Mesenchymal stem cell (in vitro differentiated cells and primary cell): ENCODE results near the gene FMNL3.
"Not testable (repeated sequence)": the region's sequence is repeated elsewhere in the genome, so short reads cannot be mapped to it uniquely, and the experiment has no call there.

Experiments
- DNase-seq: peaks from one replicate; pipeline ENCODE4 v3.0.0-alpha.2; 2013
- H2AFZ ChIP-seq: one replicate; pipeline ENCODE4 v1.6.1; 2013; ENCODE audit warnings: low read depth, mild to moderate bottlenecking, control low read depth, inconsistent platforms, low read length, moderate library complexity
- H2AK5ac ChIP-seq: 2 replicates; pipeline ENCODE4 v1.6.1; 2013; ENCODE audit warnings: low read length, moderate library complexity, mild to moderate bottlenecking, inconsistent platforms; ENCODE audit not compliant: severe bottlenecking
- H2BK120ac ChIP-seq: one replicate; pipeline ENCODE4 v1.6.1; 2013; ENCODE audit warnings: low read depth, mild to moderate bottlenecking, inconsistent platforms, low read length, moderate library complexity
- H2BK12ac ChIP-seq, 2 experiments: one replicate each; pipeline ENCODE4 v1.6.1; 2013; ENCODE audit warnings: inconsistent platforms in 2 of 2, low read length in 2 of 2, mild to moderate bottlenecking in 2 of 2, moderate library complexity in 2 of 2, control low read depth in 1 of 2
- H2BK15ac ChIP-seq: one replicate; pipeline ENCODE4 v1.6.1; 2013; ENCODE audit warnings: mild to moderate bottlenecking, low read depth, inconsistent platforms; ENCODE audit not compliant: poor library complexity, severe bottlenecking
- H2BK5ac ChIP-seq: 2 replicates; pipeline ENCODE4 v1.6.1; 2013; ENCODE audit warnings: low read depth, mild to moderate bottlenecking, low read length, control low read depth, inconsistent platforms; ENCODE audit not compliant: poor library complexity, severe bottlenecking
- H3K14ac ChIP-seq, 2 experiments: one replicate each; pipeline ENCODE4 v1.6.1; 2013; ENCODE audit warnings: inconsistent platforms in 2 of 2, low read length in 2 of 2, control low read depth in 1 of 2, mild to moderate bottlenecking in 1 of 2, moderate library complexity in 1 of 2
- H3K18ac ChIP-seq, 2 experiments: one replicate each; pipeline ENCODE4 v1.6.1; 2013; ENCODE audit warnings: inconsistent platforms in 2 of 2, low read length in 2 of 2, control low read depth in 1 of 2, low read depth in 1 of 2, mild to moderate bottlenecking in 1 of 2
- H3K23ac ChIP-seq, 2 experiments: one replicate each; pipeline ENCODE4 v1.6.1; 2013; ENCODE audit warnings: inconsistent platforms in 2 of 2, low read length in 2 of 2, mild to moderate bottlenecking in 2 of 2, moderate library complexity in 2 of 2, control low read depth in 1 of 2
- H3K27ac ChIP-seq: 2 replicates; pipeline ENCODE4 v1.5.1; 2013; ENCODE audit warnings: mild to moderate bottlenecking, moderate library complexity, low read length, control low read depth, inconsistent platforms; ENCODE audit not compliant: poor library complexity, severe bottlenecking
- H3K27me3 ChIP-seq, 2 experiments: 2 replicates each; pipeline versions ENCODE4 v1.6.1 to v1.7.0; 2013; ENCODE audit warnings: low read length in 2 of 2, mild to moderate bottlenecking in 2 of 2, moderate library complexity in 2 of 2, control low read depth in 1 of 2, inconsistent platforms in 1 of 2; ENCODE audit not compliant: control insufficient read depth in 1 of 2, insufficient read depth in 1 of 2
- H3K36me3 ChIP-seq, 2 experiments: 2 replicates each; pipeline versions ENCODE4 v1.6.1 to v1.7.0; 2013; ENCODE audit warnings: low read length in 2 of 2, control low read depth in 1 of 2, inconsistent platforms in 1 of 2, low read depth in 1 of 2, mild to moderate bottlenecking in 1 of 2; ENCODE audit not compliant: insufficient read depth in 2 of 2, control insufficient read depth in 1 of 2
- H3K4ac ChIP-seq, 2 experiments: one replicate each; pipeline ENCODE4 v1.6.1; 2013; ENCODE audit warnings: inconsistent platforms in 2 of 2, low read length in 2 of 2, mild to moderate bottlenecking in 2 of 2, moderate library complexity in 2 of 2, control low read depth in 1 of 2, low read depth in 1 of 2
- H3K4me1 ChIP-seq: 2 replicates; pipeline ENCODE4 v1.6.1; 2013; ENCODE audit warnings: low read depth, low read length, control low read depth; ENCODE audit not compliant: control insufficient read depth, insufficient read depth
- H3K4me2 ChIP-seq: 2 replicates; pipeline ENCODE4 v1.6.1; 2013; ENCODE audit warnings: low read length, mild to moderate bottlenecking, inconsistent platforms; ENCODE audit not compliant: poor library complexity, severe bottlenecking
- H3K4me3 ChIP-seq, 2 experiments: 2 replicates each; pipeline versions ENCODE4 v1.5.1 to v1.7.0; 2013; ENCODE audit warnings: low read length in 2 of 2, mild to moderate bottlenecking in 2 of 2, control low read depth in 1 of 2, low read depth in 1 of 2; ENCODE audit not compliant: insufficient read depth in 1 of 2
- H3K79me1 ChIP-seq: replicated peaks from 2 replicates; pipeline ENCODE4 v1.6.1; 2013; ENCODE audit warnings: mild to moderate bottlenecking, control low read depth, low read length, inconsistent platforms; ENCODE audit not compliant: poor library complexity, severe bottlenecking
- H3K9ac ChIP-seq: 2 replicates; pipeline ENCODE4 v1.7.0; 2013; ENCODE audit warnings: mild to moderate bottlenecking, low read length, moderate library complexity
- H3K9me3 ChIP-seq: 2 replicates; pipeline ENCODE4 v1.7.0; 2013; ENCODE audit warnings: mild to moderate bottlenecking, low read length; ENCODE audit not compliant: control insufficient read depth
- H4K8ac ChIP-seq: one replicate; pipeline ENCODE4 v1.6.1; 2013; ENCODE audit warnings: inconsistent platforms, mild to moderate bottlenecking, low read length, moderate library complexity
- H4K91ac ChIP-seq: one replicate; pipeline ENCODE4 v1.6.1; 2013; ENCODE audit warnings: mild to moderate bottlenecking, low read length, inconsistent platforms
- WGBS: methylation state at CpG from one replicate; pipeline ENCODE4 v1.1.7; 2013; ENCODE audit warnings: mixed read lengths; 5-methylcytosine and 5-hydroxymethylcytosine counted together

Gene FMNL3

DNA sequence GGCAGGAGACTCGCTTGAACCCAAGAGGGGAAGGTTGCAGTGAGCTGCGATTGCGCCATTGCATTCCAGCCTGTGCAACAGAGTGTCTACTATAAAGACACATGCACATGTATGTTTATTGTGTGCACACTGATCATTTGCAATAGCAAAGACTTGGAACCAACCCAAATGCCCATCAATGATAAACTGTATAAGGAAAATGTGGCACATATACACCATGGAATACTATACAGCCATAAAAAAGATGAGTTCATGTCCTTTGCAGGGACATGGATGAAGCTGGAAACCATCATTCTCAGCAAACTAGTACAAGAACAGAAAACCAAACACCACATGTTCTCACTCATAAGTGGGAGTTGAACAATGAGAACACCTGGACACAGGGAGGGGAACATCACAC, 6.7 kb upstream of the FMNL3 start:
- not testable (repeated sequence) for H3K4me2 ChIP-seq, DNase-seq, H2BK120ac ChIP-seq, H3K18ac ChIP-seq, H3K79me1 ChIP-seq, H3K4me3 ChIP-seq, H2AFZ ChIP-seq, H2BK15ac ChIP-seq, H2BK12ac ChIP-seq, H3K9ac ChIP-seq, H3K4me1 ChIP-seq, H3K27ac ChIP-seq, H2BK5ac ChIP-seq, H3K4ac ChIP-seq, H2AK5ac ChIP-seq, H3K23ac ChIP-seq, H3K36me3 ChIP-seq, H3K14ac ChIP-seq, H4K8ac ChIP-seq, H3K9me3 ChIP-seq, H4K91ac ChIP-seq
- whole genome bisulfite sequencing: 100% methylated on average over 3 of the region's 3 CpGs
- peaks cover 46 to 59% of the 10 kb centered on the region in 2 experiments for H3K27me3 ChIP-seq

DNA sequence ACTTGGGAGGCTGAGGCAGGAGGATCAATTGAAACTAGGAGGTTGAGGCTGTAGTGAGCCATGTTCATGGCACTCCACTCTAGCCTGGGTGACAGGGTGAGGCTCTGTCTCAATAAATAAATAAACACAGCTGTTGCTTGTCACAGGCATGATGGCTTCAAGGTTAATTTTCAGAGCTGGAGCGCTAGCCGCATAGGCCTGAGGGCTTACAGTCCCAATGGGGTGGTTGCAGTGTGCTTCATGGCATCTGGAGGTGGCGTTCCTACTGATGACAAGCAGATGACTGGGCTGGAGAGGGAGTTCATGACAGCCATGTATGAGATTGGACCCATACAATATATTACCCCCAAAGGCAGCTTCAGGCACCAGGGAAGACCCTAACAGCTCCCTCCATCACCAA, 1.6 kb upstream of the FMNL3 start:
- H2BK5ac ChIP-seq: no peak overlapping the region
- no peak overlapping the region for H3K4me3 ChIP-seq
- H4K8ac ChIP-seq: no peak overlapping the region
- no peak overlapping the region for H2AFZ ChIP-seq
- peaks cover 8% of the 10 kb centered on the region for H3K4me1 ChIP-seq
- no peak overlapping the region for H3K9ac ChIP-seq
- no peak overlapping the region for H3K27ac ChIP-seq
- H3K27me3 ChIP-seq: peaks cover 29 to 37% of the 10 kb centered on the region in 2 experiments
- DNase-seq: no peak
- H2AK5ac ChIP-seq: no peak overlapping the region
- H3K79me1 ChIP-seq: no peaks in the 10 kb centered on the region
- no peak overlapping the region for H3K23ac ChIP-seq
- H3K14ac ChIP-seq: no peak overlapping the region
- no peak overlapping the region for H2BK120ac ChIP-seq
- no peaks in the 10 kb centered on the region for H3K9me3 ChIP-seq
- H2BK15ac ChIP-seq: no peak overlapping the region
- 93% methylated on average over 3 of the region's 3 CpGs for WGBS
- no peak overlapping the region for H3K4me2 ChIP-seq
- no peak overlapping the region for H3K18ac ChIP-seq
- no peak overlapping the region for H4K91ac ChIP-seq
- no peak overlapping the region for H2BK12ac ChIP-seq
- no peaks in the 10 kb centered on the region for H3K36me3 ChIP-seq
- H3K4ac ChIP-seq: no peak overlapping the region

DNA sequence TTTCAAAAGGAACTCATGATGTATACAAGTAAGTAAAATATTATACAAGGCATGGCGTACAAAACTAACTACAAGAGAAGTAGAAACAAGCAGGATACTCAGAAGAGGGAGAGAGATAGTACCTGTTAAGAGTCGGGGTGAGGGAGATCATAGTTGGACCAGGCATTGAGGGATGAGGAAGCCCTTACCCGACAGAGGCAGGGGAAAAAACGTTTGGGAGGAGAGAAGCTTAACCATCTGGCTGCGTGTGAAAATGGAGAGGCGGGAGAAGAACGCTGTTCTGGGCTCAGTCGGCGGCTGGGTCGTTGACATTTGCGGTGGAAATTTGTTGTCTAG, 575 bp upstream of the FMNL3 start:
- no peak overlapping the region for H2AFZ ChIP-seq
- no peaks in the 10 kb centered on the region for H3K9me3 ChIP-seq
- no peaks in the 10 kb centered on the region for H3K79me1 ChIP-seq
- H2BK5ac ChIP-seq: no peak overlapping the region
- peaks cover 29 to 36% of the 10 kb centered on the region in 2 experiments for H3K27me3 ChIP-seq
- no peak overlapping the region for H4K91ac ChIP-seq
- peaks cover 12% of the 10 kb centered on the region for H3K4me1 ChIP-seq
- H2AK5ac ChIP-seq: no peak overlapping the region
- no peak overlapping the region for H3K23ac ChIP-seq
- H4K8ac ChIP-seq: no peak overlapping the region
- no peak for DNase-seq
- 68% methylated on average over 11 of the region's 11 CpGs for WGBS
- peak overlapping the region; percentile 71 for H3K9ac ChIP-seq
- no peak overlapping the region for H2BK15ac ChIP-seq
- peak overlapping the region in 1 of 2 experiments; percentile 66 for H3K4me3 ChIP-seq
- no peaks in the 10 kb centered on the region for H3K36me3 ChIP-seq
- no peak overlapping the region for H3K4me2 ChIP-seq
- H2BK12ac ChIP-seq: peak overlapping the region in 1 of 2 experiments; percentile 50
- no peak overlapping the region for H2BK120ac ChIP-seq
- H3K4ac ChIP-seq: no peak overlapping the region
- no peak overlapping the region for H3K18ac ChIP-seq
- no peak overlapping the region for H3K14ac ChIP-seq
- no peak overlapping the region for H3K27ac ChIP-seq

DNA sequence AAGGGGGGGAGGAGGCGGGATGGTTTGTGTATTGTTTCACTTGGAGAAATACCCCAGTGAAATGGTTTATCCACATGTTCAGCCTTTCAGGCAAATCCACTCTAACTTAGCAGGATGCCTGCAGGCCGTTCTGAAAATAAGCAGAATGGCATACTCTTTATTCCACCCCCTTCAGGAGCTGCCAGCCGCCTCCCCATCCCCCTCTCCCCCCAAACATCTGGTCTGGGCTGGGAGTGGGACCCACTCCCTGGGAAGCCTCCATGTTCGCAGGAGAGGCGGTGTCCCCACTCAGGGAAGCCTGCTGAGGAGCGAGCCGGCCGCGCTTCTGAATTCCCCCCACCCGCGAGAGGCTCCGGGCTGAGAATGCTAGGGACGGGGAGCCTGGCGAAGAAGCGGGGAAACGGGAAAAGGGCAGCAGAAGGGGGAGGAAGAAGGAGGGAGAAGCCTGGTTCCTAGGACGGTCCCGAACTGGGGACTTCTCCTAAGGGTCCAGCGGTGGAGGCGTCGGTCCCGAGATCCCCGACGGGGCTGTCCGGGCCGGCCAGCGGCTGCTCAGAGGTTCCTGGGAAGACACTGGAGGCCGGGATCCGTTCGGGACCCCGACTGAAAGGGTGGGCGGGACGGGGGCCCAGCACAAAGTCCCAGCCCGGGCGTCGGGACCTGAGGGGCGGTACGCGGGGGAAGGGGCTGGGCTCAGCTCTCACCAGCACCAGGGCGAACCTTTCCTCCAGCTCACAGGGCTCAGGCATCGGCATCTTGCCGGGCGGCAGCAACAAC, 666 bp downstream of the FMNL3 start:
- peak overlapping the region; percentile 52 for H2BK15ac ChIP-seq
- 1% methylated on average over 39 of the region's 43 CpGs for WGBS

More for the DNA sequence above, 666 bp downstream of the FMNL3 start:
- Histone ChIP-seq H3K14ac (peak overlapping the region in 1 of 2 experiments; percentile 88), H3K18ac (peak overlapping the region; percentile 90 to 92), H2BK120ac (peak overlapping the region; percentile 90), H3K4ac (peak overlapping the region; percentile 62 to 87), H3K9me3 (no peaks in the 10 kb centered on the region), H3K4me1 (peaks cover 17% of the 10 kb centered on the region), H3K27ac (peak overlapping the region; percentile 82), H4K91ac (peak overlapping the region; percentile 83), H3K4me3 (peak overlapping the region; percentile 81 to 82), H3K23ac (peak overlapping the region; percentile 62 to 75), H3K27me3 (peaks cover 23 to 24% of the 10 kb centered on the region in 2 experiments), H3K4me2 (peak overlapping the region; percentile 69), H2BK5ac (peak overlapping the region; percentile 51), H3K9ac (peak overlapping the region; percentile 86), H3K79me1 (no peaks in the 10 kb centered on the region), H3K36me3 (no peaks in the 10 kb centered on the region), H4K8ac (peak overlapping the region; percentile 35), H2BK12ac (peak overlapping the region in 1 of 2 experiments; percentile 55), H2AFZ (peak overlapping the region; percentile 68), H2AK5ac (no peak overlapping the region)
- DNase-seq: peak; percentile 66
